Non-pigmented ciliary epithelial cell (primary cell): Measurements from ENCODE around the gene COA4.

Experiments used
- DNase-seq: peaks from one replicate; pipeline ENCODE4 v3.0.0-alpha.2; 2010; ENCODE audit warnings: low read depth

COA4 gene

GRCh38 chr11:73866095-73866579 is 10.5 kb downstream of the COA4 start:
- DNase-seq = no peak

- no peak for DNase-seq
These were observed 13.7 kb downstream of the COA4 start for GRCh38 chr11:73862986-73863385.

- no peak for DNase-seq
These were observed 16.4 kb downstream of the COA4 start for GRCh38 chr11:73860202-73860601.

DNA sequence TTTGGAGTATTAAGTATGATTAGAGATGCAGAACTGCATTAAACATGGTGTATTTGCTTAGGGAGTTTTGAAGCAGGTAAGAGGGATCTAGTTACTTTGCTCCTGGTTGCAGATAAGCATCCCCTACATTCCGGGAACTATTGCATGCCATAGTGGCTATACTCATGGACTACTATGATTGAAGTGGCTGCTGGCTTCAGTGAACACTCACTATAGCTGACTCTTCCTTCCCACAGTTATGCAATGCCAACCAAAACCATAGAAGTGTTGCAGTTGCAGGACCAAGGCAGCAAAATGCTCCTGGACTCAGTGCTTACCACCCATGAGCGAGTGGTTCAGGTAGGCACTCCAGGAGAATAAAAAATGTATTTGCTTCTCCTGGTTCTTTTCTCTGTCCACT is 17.0 kb downstream of the COA4 start:
- no peak for DNase-seq

DNA sequence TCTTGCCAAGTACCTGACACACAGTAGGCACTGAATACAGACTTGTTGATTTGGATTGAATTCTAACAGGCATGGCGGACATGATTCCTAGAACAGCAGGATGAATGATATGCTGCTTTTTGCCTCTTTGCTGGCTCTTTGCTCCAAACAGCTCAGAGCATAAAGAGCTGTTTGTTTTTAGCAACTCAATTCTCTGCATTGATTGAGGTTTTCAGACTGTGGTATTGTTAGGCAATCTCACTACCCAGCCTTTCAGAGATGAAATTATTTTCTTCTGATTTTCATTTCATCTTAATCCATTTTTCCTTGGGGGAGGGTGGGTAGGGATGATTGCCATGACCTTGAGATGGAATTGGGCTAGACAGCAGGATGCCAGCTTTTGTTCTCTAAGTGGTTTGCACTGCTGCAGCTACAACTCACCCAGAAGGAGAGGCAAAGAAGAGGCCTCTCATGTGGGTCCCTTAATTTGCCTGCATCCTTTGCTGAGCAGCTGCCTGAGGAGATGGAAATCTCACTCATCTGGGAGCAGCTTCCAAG is 20.5 kb downstream of the COA4 start:
- no peak for DNase-seq

- no peak for DNase-seq
These were observed 22.0 kb downstream of the COA4 start for GRCh38 chr11:73854680-73855079.

DNA sequence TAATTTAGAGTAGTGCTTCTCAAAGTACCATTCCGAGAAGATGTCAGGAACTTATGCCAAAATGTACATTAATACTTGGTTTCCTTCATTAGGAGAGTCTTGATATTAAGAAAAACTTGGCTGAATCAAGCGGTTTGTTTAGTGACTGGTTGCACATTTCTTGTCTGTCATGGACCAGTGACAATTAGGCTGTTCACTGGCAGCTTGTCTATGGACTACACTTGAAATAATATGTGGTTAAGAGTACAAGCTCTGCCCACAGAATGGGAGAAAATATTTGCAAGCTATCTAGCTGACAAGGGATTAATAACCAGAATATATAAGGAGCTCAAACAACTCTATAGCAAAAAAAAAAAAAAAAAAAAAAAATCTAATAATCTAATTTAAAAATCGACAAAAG is 24.6 kb downstream of the COA4 start:
- DNase-seq = no peak

- no peak for DNase-seq
These were observed 25.4 kb downstream of the COA4 start for GRCh38 chr11:73851046-73851764.

DNA sequence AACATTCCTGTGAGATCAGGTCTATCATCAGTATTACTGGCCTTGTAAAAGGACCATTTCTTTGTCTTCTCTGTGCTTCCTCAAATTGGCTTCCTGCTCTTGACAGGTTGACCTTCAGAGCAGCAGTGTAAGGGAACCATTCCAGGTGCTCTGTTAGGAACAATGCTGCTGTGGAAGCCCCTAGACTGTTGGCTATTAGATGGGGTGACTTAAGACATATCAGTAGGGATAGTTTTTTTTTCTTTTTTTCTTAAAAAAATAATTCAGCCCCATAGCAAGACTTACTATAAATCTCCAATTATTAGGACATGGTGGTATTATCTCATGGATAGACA is 37.6 kb downstream of the COA4 start:
- no peak for DNase-seq

GRCh38 chr11:73838443-73839122 is 38.1 kb downstream of the COA4 start:
- DNase-seq = no peak

- DNase-seq = no peak
These were observed 43.6 kb downstream of the COA4 start for GRCh38 chr11:73833067-73833466.

GRCh38 chr11:73830261-73830660 is 46.4 kb downstream of the COA4 start:
- no peak for DNase-seq
